HEK293 (cell line): ENCODE measurements around the gene NANOS1.

Experiments
- KLF17 ChIP-seq: fragments of 450-650 bp; formaldehyde crosslinking; IDR thresholded peaks from 2 replicates; pipeline ENCODE4 v1.5.1; 2016; ENCODE audit warnings: missing biosample characterization, missing genetic modification characterization
- KLF7 ChIP-seq: fragments of 450-650 bp; formaldehyde crosslinking; IDR thresholded peaks from 2 replicates; pipeline ENCODE4 v1.5.1; 2016; ENCODE audit warnings: missing biosample characterization, missing genetic modification characterization, borderline replicate concordance
- KLF9 ChIP-seq: fragments of 450-650 bp; formaldehyde crosslinking; IDR thresholded peaks from 2 replicates; pipeline ENCODE4 v1.5.1; 2016; ENCODE audit warnings: missing biosample characterization, missing genetic modification characterization, low read depth
- WT1 ChIP-seq: fragments of 450-650 bp; formaldehyde crosslinking; IDR thresholded peaks from 2 replicates; pipeline ENCODE4 v1.5.1; 2016; ENCODE audit warnings: missing biosample characterization, missing genetic modification characterization
- ZFP3 ChIP-seq: fragments of 450-650 bp; formaldehyde crosslinking; IDR thresholded peaks from 2 replicates; pipeline ENCODE4 v1.5.1; 2016; ENCODE audit warnings: low read depth, missing biosample characterization, missing genetic modification characterization
- ZIC2 ChIP-seq: fragments of 450-650 bp; formaldehyde crosslinking; IDR thresholded peaks from 2 replicates; pipeline ENCODE4 v1.5.1; 2016; ENCODE audit warnings: missing biosample characterization, missing genetic modification characterization
- ZNF157 ChIP-seq: fragments of 450-650 bp; formaldehyde crosslinking; IDR thresholded peaks from 2 replicates; pipeline ENCODE4 v1.5.1; 2016; ENCODE audit warnings: missing biosample characterization, missing genetic modification characterization
- ZNF239 ChIP-seq: fragments of 450-650 bp; formaldehyde crosslinking; IDR thresholded peaks from 2 replicates; pipeline ENCODE4 v1.5.1; 2016; ENCODE audit warnings: missing biosample characterization, missing genetic modification characterization
- ZNF335 ChIP-seq: fragments of 450-650 bp; formaldehyde crosslinking; conservative IDR thresholded peaks from 2 replicates; pipeline ENCODE4 v1.5.1; 2016; ENCODE audit warnings: missing biosample characterization, missing genetic modification characterization
- ZNF354C ChIP-seq: fragments of 450-650 bp; formaldehyde crosslinking; IDR thresholded peaks from 2 replicates; pipeline ENCODE4 v1.5.1; 2016; ENCODE audit warnings: missing biosample characterization, missing genetic modification characterization, low read depth, borderline replicate concordance
- ZNF555 ChIP-seq: fragments of 450-650 bp; formaldehyde crosslinking; conservative IDR thresholded peaks from 2 replicates; pipeline ENCODE4 v1.5.1; 2017; ENCODE audit warnings: missing biosample characterization, mild to moderate bottlenecking, missing genetic modification characterization, inconsistent platforms
- ZNF561 ChIP-seq: fragments of 450-650 bp; IDR thresholded peaks from 2 replicates; pipeline ENCODE4 v1.5.1; 2018; ENCODE audit warnings: missing biosample characterization, missing genetic modification characterization, borderline replicate concordance
- ZNF843 ChIP-seq: fragments of 450-650 bp; formaldehyde crosslinking; IDR thresholded peaks from 2 replicates; pipeline ENCODE4 v1.5.1; 2016; ENCODE audit warnings: missing biosample characterization, missing genetic modification characterization
- ZSCAN5A ChIP-seq: fragments of 450-650 bp; formaldehyde crosslinking; IDR thresholded peaks from 2 replicates; pipeline ENCODE4 v1.5.1; 2016; ENCODE audit warnings: missing biosample characterization, missing genetic modification characterization
- TF ChIP-seq, protein P1 (sequence below): fragments of 450-650 bp; formaldehyde crosslinking; IDR thresholded peaks from 2 replicates; pipeline ENCODE4 v1.5.1; 2016; ENCODE audit warnings: missing biosample characterization, missing genetic modification characterization
- TF ChIP-seq, protein P2 (sequence below): fragments of 450-650 bp; formaldehyde crosslinking; IDR thresholded peaks from 2 replicates; pipeline ENCODE4 v1.5.1; 2016; ENCODE audit warnings: missing biosample characterization, missing genetic modification characterization, low read depth
- TF ChIP-seq, protein P3 (sequence below): sonication (generic); formaldehyde crosslinking; IDR thresholded peaks from 2 replicates; pipeline ENCODE4 v1.8.1; 2022; ENCODE audit warnings: mild to moderate bottlenecking, moderate library complexity, missing genetic modification reagents
- TF ChIP-seq, protein P4 (sequence below): fragments of 450-650 bp; formaldehyde crosslinking; IDR thresholded peaks from 2 replicates; pipeline ENCODE4 v1.5.1; 2016; ENCODE audit warnings: missing biosample characterization, missing genetic modification characterization
- TF ChIP-seq, protein P5 (sequence below): fragments of 450-650 bp; formaldehyde crosslinking; IDR thresholded peaks from 2 replicates; pipeline ENCODE4 v1.5.1; 2016; ENCODE audit warnings: missing biosample characterization, missing genetic modification characterization
- TF ChIP-seq, protein P6 (sequence below): fragments of 450-650 bp; formaldehyde crosslinking; IDR thresholded peaks from 2 replicates; pipeline ENCODE4 v1.5.1; 2017; ENCODE audit warnings: missing biosample characterization, missing genetic modification characterization

NANOS1 gene

DNA sequence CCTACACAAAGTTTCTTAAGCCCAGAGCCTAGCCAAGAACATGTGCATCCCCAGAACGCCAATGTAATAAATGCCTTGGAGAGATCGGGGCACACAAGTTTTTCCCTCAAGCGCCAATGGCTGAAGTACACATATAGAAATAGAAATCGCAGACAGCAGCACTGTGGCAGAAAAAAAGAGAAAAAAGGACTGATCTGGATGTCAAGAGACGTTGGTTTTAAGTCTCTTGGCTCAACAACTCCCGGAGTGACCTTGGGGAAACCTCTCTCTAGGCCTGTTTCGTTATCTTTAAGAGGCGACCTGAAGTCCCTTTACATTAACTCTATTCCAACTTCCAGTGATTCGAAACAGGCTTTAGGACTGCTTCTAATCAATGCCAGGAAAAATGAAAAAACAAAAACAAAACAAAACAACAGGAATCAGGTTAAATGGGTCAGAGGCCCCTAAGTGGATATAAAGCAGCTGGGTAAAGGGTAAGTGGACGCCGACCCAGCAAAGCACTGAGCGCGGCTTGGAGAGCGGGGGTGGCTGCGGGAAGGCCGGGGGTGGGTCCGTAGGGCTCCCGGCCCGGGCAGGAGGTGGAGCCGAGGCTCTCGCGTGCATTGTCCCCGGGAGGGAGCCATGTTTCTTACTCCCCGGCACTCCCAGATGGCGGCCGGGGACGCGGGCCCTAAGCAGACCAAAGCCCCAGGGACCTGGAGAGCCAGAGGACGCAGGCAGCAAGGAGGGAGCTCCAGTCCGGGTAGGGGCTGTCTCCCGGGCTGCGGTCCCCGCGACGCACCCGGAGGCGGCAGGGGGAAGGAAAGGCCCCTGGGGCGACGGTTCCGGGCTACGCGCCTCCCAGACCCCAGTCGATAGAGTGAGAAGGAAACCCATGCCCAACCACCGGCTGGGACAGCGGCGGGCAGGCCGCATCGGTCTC lies 50.3 kb downstream of the NANOS1 start (continued):
- TF ChIP-seq, protein P1, sequence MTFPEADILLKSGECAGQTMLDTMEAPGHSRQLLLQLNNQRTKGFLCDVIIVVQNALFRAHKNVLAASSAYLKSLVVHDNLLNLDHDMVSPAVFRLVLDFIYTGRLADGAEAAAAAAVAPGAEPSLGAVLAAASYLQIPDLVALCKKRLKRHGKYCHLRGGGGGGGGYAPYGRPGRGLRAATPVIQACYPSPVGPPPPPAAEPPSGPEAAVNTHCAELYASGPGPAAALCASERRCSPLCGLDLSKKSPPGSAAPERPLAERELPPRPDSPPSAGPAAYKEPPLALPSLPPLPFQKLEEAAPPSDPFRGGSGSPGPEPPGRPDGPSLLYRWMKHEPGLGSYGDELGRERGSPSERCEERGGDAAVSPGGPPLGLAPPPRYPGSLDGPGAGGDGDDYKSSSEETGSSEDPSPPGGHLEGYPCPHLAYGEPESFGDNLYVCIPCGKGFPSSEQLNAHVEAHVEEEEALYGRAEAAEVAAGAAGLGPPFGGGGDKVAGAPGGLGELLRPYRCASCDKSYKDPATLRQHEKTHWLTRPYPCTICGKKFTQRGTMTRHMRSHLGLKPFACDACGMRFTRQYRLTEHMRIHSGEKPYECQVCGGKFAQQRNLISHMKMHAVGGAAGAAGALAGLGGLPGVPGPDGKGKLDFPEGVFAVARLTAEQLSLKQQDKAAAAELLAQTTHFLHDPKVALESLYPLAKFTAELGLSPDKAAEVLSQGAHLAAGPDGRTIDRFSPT (tag by site-specific recombination) = no peak
- TF ChIP-seq ZNF157 (tag by site-specific recombination) (no peak), KLF9 (tag by site-specific recombination) (peak; percentile 31; the same call in 1 of the 2 replicates), ZNF335 (peak; percentile 75), ZNF561 (tag by site-specific recombination) (peak; percentile 48; the same call in 1 of the 2 replicates), ZIC2 (peak; percentile 53), ZSCAN5A (tag by site-specific recombination) (no peak), ZNF354C (tag by site-specific recombination) (no peak), ZFP3 (no peak), KLF17 (tag by site-specific recombination) (0 out of 2 replicates have a peak, but pooled peaks have one; percentile 18), WT1 (tag by site-specific recombination) (peak; percentile 27; the same call in 1 of the 2 replicates), ZNF555 (tag by site-specific recombination) (no peak), ZNF239 (tag by site-specific recombination) (no peak), ZNF843 (0 out of 2 replicates have a peak, but pooled peaks have one; percentile 5), KLF7 (tag by site-specific recombination) (0 out of 2 replicates have a peak, but pooled peaks have one; percentile 37)
- TF ChIP-seq, protein P2, sequence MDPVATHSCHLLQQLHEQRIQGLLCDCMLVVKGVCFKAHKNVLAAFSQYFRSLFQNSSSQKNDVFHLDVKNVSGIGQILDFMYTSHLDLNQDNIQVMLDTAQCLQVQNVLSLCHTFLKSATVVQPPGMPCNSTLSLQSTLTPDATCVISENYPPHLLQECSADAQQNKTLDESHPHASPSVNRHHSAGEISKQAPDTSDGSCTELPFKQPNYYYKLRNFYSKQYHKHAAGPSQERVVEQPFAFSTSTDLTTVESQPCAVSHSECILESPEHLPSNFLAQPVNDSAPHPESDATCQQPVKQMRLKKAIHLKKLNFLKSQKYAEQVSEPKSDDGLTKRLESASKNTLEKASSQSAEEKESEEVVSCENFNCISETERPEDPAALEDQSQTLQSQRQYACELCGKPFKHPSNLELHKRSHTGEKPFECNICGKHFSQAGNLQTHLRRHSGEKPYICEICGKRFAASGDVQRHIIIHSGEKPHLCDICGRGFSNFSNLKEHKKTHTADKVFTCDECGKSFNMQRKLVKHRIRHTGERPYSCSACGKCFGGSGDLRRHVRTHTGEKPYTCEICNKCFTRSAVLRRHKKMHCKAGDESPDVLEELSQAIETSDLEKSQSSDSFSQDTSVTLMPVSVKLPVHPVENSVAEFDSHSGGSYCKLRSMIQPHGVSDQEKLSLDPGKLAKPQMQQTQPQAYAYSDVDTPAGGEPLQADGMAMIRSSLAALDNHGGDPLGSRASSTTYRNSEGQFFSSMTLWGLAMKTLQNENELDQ = no peak
- TF ChIP-seq, protein P3, sequence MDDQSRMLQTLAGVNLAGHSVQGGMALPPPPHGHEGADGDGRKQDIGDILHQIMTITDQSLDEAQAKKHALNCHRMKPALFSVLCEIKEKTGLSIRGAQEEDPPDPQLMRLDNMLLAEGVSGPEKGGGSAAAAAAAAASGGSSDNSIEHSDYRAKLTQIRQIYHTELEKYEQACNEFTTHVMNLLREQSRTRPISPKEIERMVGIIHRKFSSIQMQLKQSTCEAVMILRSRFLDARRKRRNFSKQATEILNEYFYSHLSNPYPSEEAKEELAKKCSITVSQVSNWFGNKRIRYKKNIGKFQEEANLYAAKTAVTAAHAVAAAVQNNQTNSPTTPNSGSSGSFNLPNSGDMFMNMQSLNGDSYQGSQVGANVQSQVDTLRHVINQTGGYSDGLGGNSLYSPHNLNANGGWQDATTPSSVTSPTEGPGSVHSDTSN (CRISPR knock-in tag) = no peak; the same call in 1 of the 2 replicates
- TF ChIP-seq, protein P4, sequence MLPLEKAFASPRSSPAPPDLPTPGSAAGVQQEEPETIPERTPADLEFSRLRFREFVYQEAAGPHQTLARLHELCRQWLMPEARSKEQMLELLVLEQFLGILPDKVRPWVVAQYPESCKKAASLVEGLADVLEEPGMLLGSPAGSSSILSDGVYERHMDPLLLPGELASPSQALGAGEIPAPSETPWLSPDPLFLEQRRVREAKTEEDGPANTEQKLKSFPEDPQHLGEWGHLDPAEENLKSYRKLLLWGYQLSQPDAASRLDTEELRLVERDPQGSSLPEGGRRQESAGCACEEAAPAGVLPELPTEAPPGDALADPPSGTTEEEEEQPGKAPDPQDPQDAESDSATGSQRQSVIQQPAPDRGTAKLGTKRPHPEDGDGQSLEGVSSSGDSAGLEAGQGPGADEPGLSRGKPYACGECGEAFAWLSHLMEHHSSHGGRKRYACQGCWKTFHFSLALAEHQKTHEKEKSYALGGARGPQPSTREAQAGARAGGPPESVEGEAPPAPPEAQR = no peak
- TF ChIP-seq, protein P5, sequence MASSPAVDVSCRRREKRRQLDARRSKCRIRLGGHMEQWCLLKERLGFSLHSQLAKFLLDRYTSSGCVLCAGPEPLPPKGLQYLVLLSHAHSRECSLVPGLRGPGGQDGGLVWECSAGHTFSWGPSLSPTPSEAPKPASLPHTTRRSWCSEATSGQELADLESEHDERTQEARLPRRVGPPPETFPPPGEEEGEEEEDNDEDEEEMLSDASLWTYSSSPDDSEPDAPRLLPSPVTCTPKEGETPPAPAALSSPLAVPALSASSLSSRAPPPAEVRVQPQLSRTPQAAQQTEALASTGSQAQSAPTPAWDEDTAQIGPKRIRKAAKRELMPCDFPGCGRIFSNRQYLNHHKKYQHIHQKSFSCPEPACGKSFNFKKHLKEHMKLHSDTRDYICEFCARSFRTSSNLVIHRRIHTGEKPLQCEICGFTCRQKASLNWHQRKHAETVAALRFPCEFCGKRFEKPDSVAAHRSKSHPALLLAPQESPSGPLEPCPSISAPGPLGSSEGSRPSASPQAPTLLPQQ (tag by site-specific recombination) = peak; percentile 39; the same call in 1 of the 2 replicates
- TF ChIP-seq, protein P6, sequence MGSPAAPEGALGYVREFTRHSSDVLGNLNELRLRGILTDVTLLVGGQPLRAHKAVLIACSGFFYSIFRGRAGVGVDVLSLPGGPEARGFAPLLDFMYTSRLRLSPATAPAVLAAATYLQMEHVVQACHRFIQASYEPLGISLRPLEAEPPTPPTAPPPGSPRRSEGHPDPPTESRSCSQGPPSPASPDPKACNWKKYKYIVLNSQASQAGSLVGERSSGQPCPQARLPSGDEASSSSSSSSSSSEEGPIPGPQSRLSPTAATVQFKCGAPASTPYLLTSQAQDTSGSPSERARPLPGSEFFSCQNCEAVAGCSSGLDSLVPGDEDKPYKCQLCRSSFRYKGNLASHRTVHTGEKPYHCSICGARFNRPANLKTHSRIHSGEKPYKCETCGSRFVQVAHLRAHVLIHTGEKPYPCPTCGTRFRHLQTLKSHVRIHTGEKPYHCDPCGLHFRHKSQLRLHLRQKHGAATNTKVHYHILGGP (tag by site-specific recombination) = no peak
